22Rv1 (cell line): ENCODE results near the gene TTBK1.

Experiments used
- H3K27ac ChIP-seq: fragments of 450-650 bp; 2 replicates; pipeline ENCODE4 v1.5.1; 2017
- CTCF ChIP-seq: fragments of 450-650 bp; IDR thresholded peaks from 2 replicates; pipeline ENCODE4 v1.5.1; 2017; ENCODE audit warnings: mild to moderate bottlenecking
- ZFX ChIP-seq: fragments of 450-650 bp; IDR thresholded peaks from 2 replicates; pipeline ENCODE4 v1.6.1; 2017; ENCODE audit warnings: antibody characterized with exemption, borderline replicate concordance

Gene TTBK1

DNA sequence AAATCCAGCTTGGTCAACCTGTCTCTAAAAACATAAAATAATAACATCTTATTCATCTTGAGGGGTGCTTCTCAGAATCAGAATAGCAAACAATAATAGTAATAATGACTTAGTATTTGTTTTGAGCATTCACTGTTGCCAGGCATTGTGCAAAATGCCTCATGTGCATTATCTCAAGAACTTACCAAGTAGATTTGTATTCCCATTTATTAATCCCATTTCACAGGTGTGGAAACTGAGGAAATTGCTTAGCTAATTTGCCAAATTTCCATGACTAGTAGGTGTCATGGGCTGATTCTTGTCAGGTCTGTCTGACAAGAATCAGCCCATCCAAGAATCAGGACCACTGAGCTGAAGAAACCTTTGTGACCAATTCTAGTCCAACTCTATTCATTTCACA is 5.5 kb downstream of the TTBK1 start:
- TF ChIP-seq CTCF (no peak), ZFX (no peak)

GRCh38 chr6:43250992-43251373 is 7.7 kb downstream of the TTBK1 start:
- TF ChIP-seq CTCF (no peak), ZFX (no peak)
- no peak overlapping the region; the same call in 1 of the 2 replicates for H3K27ac ChIP-seq

More for the DNA sequence above, 5.5 kb downstream of the TTBK1 start:
- no peak overlapping the region for H3K27ac ChIP-seq

GRCh38 chr6:43253401-43253800 is 10.1 kb downstream of the TTBK1 start:
- TF ChIP-seq CTCF (no peak), ZFX (no peak)
- H3K27ac ChIP-seq = no peak overlapping the region

- TF ChIP-seq CTCF (no peak), ZFX (no peak)
- no peak overlapping the region for H3K27ac ChIP-seq
Observed at GRCh38 chr6:43254138-43254817, 11.0 kb downstream of the TTBK1 start.

GRCh38 chr6:43254846-43255245 is 11.6 kb downstream of the TTBK1 start:
- TF ChIP-seq ZFX (no peak), CTCF (no peak)
- H3K27ac ChIP-seq = no peak overlapping the region

DNA sequence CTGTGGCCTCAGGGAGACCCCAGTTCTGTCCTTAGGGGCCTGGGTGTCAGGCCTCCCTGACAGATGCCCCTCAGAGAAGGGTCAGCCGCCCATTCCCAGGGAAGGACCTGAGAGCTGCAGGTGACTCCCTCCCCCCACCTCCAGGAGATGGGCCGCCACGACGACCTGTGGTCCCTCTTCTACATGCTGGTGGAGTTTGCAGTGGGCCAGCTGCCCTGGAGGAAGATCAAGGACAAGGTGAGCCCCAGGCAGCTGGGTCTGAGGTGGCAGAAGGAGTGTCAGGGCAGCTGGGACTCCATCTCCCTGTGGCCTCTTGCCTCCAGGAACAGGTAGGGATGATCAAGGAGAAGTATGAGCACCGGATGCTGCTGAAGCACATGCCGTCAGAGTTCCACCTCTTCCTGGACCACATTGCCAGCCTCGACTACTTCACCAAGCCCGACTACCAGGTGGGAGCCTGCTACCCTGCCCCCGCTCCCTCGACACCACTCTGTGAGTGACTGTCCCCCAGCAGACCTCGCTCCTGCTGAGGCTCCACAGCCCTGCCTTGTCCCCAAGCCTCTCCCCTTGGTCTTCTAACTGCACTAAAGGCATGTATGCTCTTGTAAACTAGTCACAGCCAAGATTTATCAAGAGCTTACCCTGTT is 12.2 kb downstream of the TTBK1 start:
- no peak for TF ChIP-seq CTCF
- no peak for TF ChIP-seq ZFX
- H3K27ac ChIP-seq = no peak overlapping the region

- no peak overlapping the region for H3K27ac ChIP-seq
- TF ChIP-seq CTCF = no peak
- no peak for TF ChIP-seq ZFX
Observed at GRCh38 chr6:43256670-43257366, 13.5 kb downstream of the TTBK1 start.
